ENCODE results near the gene LNPEP. TPM values are rescaled to one million over a fixed set of nuclear protein-coding genes. Genes with fewer than 3 reads are reported as not detected.

Gene LNPEP
- total and polyA plus RNA-seq, 4 donors = 4.6 to 78.9 (median 19.0) TPM

GRCh38 chr5:96986450-96986849 is 50.6 kb downstream of the LNPEP start:
- Histone ChIP-seq H3K4me1 (ENCODE audit: control insufficient read depth in 5 of 5, insufficient read depth in 5 of 5, low read length in 5 of 5) (peaks cover 0 to 3% (median 0%) of the 10 kb centered on the region in 5 donors), H3K27me3 (ENCODE audit: control insufficient read depth in 3 of 3, insufficient read depth in 3 of 3, low read length in 2 of 3) (no peaks in the 10 kb centered on the region), H3K36me3 (ENCODE audit: control insufficient read depth in 4 of 4, insufficient read depth in 4 of 4, low read length in 4 of 4) (peaks cover 4 to 31% (median 8%) of the 10 kb centered on the region in 4 donors), H3K9me3 (ENCODE audit: control insufficient read depth in 4 of 4, insufficient read depth in 3 of 4, low read length in 3 of 4) (no peaks in the 10 kb centered on the region), H3K9ac (ENCODE audit: insufficient read depth in 1 of 2, low read length in 2 of 2) (no peak overlapping the region), H3K27ac (ENCODE audit: low read depth in 1 of 2, low read length in 1 of 2) (no peak overlapping the region), H3K4me3 (no peak overlapping the region)
- no peak for ATAC-seq (ENCODE audit: insufficient read depth, low FRiP score)
- TF ChIP-seq, protein P1, sequence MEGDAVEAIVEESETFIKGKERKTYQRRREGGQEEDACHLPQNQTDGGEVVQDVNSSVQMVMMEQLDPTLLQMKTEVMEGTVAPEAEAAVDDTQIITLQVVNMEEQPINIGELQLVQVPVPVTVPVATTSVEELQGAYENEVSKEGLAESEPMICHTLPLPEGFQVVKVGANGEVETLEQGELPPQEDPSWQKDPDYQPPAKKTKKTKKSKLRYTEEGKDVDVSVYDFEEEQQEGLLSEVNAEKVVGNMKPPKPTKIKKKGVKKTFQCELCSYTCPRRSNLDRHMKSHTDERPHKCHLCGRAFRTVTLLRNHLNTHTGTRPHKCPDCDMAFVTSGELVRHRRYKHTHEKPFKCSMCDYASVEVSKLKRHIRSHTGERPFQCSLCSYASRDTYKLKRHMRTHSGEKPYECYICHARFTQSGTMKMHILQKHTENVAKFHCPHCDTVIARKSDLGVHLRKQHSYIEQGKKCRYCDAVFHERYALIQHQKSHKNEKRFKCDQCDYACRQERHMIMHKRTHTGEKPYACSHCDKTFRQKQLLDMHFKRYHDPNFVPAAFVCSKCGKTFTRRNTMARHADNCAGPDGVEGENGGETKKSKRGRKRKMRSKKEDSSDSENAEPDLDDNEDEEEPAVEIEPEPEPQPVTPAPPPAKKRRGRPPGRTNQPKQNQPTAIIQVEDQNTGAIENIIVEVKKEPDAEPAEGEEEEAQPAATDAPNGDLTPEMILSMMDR (IDR thresholded peaks at IDR 0.05; ENCODE audit: control extremely low read depth, extremely low read depth) = no peak
- 71 to 76% methylated on average over 3 of the region's 3 CpGs for WGBS, 2 donors
- no peak for DNase-seq

DNA sequence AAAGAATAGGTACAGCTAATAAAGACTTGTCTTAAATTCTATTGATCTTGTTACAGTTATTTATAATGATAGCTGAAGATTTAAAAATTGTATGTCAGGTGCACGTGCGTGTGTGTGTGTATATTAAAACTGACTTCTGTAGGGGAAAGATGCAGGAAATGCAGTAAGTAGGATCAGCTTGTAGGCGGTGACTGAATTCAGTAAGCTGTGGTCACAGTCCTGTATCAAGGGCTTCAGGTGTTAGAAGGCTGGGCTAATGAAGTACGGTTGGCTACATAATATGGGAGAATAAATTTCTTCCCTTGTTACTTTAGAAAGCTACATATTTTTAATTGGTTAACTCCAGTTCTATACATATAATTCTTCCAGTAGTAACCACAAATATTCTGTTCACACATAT is 54.2 kb downstream of the LNPEP start:
- Histone ChIP-seq H3K4me3 (no peak overlapping the region), H3K27ac (ENCODE audit: low read depth in 1 of 2, low read length in 1 of 2) (no peak overlapping the region), H3K9ac (ENCODE audit: insufficient read depth in 1 of 2, low read length in 2 of 2) (no peak overlapping the region), H3K4me1 (ENCODE audit: control insufficient read depth in 5 of 5, insufficient read depth in 5 of 5, low read length in 5 of 5) (no peaks in the 10 kb centered on the region), H3K27me3 (ENCODE audit: control insufficient read depth in 3 of 3, insufficient read depth in 3 of 3, low read length in 2 of 3) (no peaks in the 10 kb centered on the region), H3K36me3 (ENCODE audit: control insufficient read depth in 4 of 4, insufficient read depth in 4 of 4, low read length in 4 of 4) (peaks cover 3 to 26% (median 14%) of the 10 kb centered on the region in 4 donors), H3K9me3 (ENCODE audit: control insufficient read depth in 4 of 4, insufficient read depth in 3 of 4, low read length in 3 of 4) (no peaks in the 10 kb centered on the region)
- 95 to 98% methylated on average over 4 of the region's 4 CpGs for WGBS, 2 donors
- ATAC-seq (ENCODE audit: insufficient read depth, low FRiP score) (no peak), DNase-seq (no peak)
- TF ChIP-seq, protein P1 (IDR thresholded peaks at IDR 0.05; ENCODE audit: control extremely low read depth, extremely low read depth) = no peak

DNA sequence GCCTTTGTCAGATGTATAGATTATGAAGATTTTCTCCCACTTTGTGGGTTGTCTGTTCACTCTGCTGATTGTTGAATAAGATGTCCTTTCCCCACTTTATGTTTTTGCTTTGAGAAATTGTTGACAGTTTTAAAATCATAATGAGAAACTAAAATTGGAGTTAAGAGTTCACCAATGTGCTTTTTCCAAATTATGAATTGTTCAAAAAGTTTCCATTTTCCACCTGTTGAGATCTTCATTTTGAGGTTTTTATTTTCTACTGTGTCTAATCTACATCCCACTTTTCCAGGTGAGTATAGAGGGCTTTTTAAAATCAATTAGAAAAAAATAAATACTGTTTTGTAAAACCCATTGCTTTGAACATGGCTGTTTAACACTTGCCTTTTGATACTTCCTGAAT is 55.8 kb downstream of the LNPEP start:
- Histone ChIP-seq H3K4me1 (ENCODE audit: control insufficient read depth in 5 of 5, insufficient read depth in 5 of 5, low read length in 5 of 5) (no peaks in the 10 kb centered on the region), H3K9me3 (ENCODE audit: control insufficient read depth in 4 of 4, insufficient read depth in 3 of 4, low read length in 3 of 4) (no peaks in the 10 kb centered on the region), H3K4me3 (no peak overlapping the region), H3K27ac (ENCODE audit: low read depth in 1 of 2, low read length in 1 of 2) (no peak overlapping the region), H3K27me3 (ENCODE audit: control insufficient read depth in 3 of 3, insufficient read depth in 3 of 3, low read length in 2 of 3) (no peaks in the 10 kb centered on the region), H3K9ac (ENCODE audit: insufficient read depth in 1 of 2, low read length in 2 of 2) (no peak overlapping the region), H3K36me3 (ENCODE audit: control insufficient read depth in 4 of 4, insufficient read depth in 4 of 4, low read length in 4 of 4) (peaks cover 3 to 20% (median 14%) of the 10 kb centered on the region in 4 donors)
- DNase-seq = no peak
- ATAC-seq (ENCODE audit: insufficient read depth, low FRiP score) = no peak
- TF ChIP-seq, protein P1 (IDR thresholded peaks at IDR 0.05; ENCODE audit: control extremely low read depth, extremely low read depth) = no peak

GRCh38 chr5:96993760-96994159 is 57.9 kb downstream of the LNPEP start:
- ATAC-seq (ENCODE audit: insufficient read depth, low FRiP score) (no peak), DNase-seq (no peak)
- no peaks in the 10 kb centered on the region for H3K27me3 ChIP-seq (ENCODE audit: control insufficient read depth in 3 of 3, insufficient read depth in 3 of 3, low read length in 2 of 3)
- no peak overlapping the region for H3K9ac ChIP-seq (ENCODE audit: insufficient read depth in 1 of 2, low read length in 2 of 2)
- 96 to 100% methylated on average over 2 of the region's 2 CpGs for whole genome bisulfite sequencing, 2 donors
- H3K36me3 ChIP-seq (ENCODE audit: control insufficient read depth in 4 of 4, insufficient read depth in 4 of 4, low read length in 4 of 4) = peaks cover 1 to 23% (median 12%) of the 10 kb centered on the region in 4 donors
- no peaks in the 10 kb centered on the region for H3K9me3 ChIP-seq (ENCODE audit: control insufficient read depth in 4 of 4, insufficient read depth in 3 of 4, low read length in 3 of 4)
- H3K27ac ChIP-seq (ENCODE audit: low read depth in 1 of 2, low read length in 1 of 2) = no peak overlapping the region
- TF ChIP-seq, protein P1 (IDR thresholded peaks at IDR 0.05; ENCODE audit: control extremely low read depth, extremely low read depth) = no peak
- H3K4me3 ChIP-seq = no peak overlapping the region
- H3K4me1 ChIP-seq (ENCODE audit: control insufficient read depth in 5 of 5, insufficient read depth in 5 of 5, low read length in 5 of 5) = no peaks in the 10 kb centered on the region

Data from lung (tissue), 12 donors.